ENCODE results near the gene CHRNB4. TPM values are rescaled to one million over a fixed set of nuclear protein-coding genes. Genes with fewer than 3 reads are reported as not detected.

Gene CHRNB4
- total RNA-seq, 1 experiment from 2014 or later: 1.3 TPM

DNA sequence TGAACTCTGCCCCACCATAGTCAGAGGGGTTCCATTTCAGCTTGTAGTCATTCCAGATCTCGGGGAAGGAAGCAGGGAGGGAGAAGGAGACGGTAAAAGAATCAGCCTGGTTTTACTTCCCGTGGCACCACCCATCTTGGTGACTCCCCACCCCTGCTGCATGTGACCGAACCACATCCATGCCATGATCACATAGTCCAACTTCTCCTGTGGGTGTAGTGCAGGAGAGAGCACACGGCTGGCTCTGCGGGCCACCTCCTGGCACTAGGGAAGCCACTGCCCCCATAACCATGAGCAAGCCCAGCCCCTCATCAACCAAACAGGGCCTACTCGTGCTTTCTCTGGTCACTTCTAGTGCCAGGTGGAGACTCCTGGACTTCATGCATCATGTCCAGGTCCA, 23.9 kb downstream of the CHRNB4 start:
- intact Hi-C loops (cut with micrococcal nuclease; ENCODE audit: unreplicated experiment): no loop called here
- BruUV-seq (replicated peaks): no TSS peak
- DNase-seq: no peak
- H3K4me1 ChIP-seq: no peaks in the 10 kb centered on the region
- CTCF ChIA-PET: no interaction called here
- no peaks in the 10 kb centered on the region for H3K36me3 ChIP-seq (ENCODE audit: control insufficient read depth, insufficient read depth, low read length)
- Mint-ChIP-seq H3K36me3 (ENCODE audit: insufficient read depth, unreplicated experiment) (no peaks in the 10 kb centered on the region), H3K27ac (ENCODE audit: unreplicated experiment) (no peak overlapping the region), H3K27me3 (ENCODE audit: insufficient read depth, unreplicated experiment) (peaks cover 4% of the 10 kb centered on the region), H3K9me3 (ENCODE audit: unreplicated experiment) (no peaks in the 10 kb centered on the region), H3K4me3 (ENCODE audit: unreplicated experiment) (no peak overlapping the region), H3K4me1 (ENCODE audit: low read depth, unreplicated experiment) (no peaks in the 10 kb centered on the region)
- TF ChIP-seq, protein P1, sequence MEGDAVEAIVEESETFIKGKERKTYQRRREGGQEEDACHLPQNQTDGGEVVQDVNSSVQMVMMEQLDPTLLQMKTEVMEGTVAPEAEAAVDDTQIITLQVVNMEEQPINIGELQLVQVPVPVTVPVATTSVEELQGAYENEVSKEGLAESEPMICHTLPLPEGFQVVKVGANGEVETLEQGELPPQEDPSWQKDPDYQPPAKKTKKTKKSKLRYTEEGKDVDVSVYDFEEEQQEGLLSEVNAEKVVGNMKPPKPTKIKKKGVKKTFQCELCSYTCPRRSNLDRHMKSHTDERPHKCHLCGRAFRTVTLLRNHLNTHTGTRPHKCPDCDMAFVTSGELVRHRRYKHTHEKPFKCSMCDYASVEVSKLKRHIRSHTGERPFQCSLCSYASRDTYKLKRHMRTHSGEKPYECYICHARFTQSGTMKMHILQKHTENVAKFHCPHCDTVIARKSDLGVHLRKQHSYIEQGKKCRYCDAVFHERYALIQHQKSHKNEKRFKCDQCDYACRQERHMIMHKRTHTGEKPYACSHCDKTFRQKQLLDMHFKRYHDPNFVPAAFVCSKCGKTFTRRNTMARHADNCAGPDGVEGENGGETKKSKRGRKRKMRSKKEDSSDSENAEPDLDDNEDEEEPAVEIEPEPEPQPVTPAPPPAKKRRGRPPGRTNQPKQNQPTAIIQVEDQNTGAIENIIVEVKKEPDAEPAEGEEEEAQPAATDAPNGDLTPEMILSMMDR (IDR thresholded peaks at IDR 0.05; ENCODE audit: insufficient read depth in 1 of 2, low read depth in 1 of 2, low read length in 1 of 2, severe bottlenecking in 1 of 2, unreplicated experiment in 1 of 2): no peak
- H3K27me3 ChIP-seq (replicated peaks; ENCODE audit: control insufficient read depth, insufficient read depth, low read length): no peaks in the 10 kb centered on the region
- no peak overlapping the region for H3K4me3 ChIP-seq (ENCODE audit: low read depth, low read length)
- H3K9me3 ChIP-seq: no peaks in the 10 kb centered on the region
- POLR2A ChIA-PET: no interaction called here

DNA sequence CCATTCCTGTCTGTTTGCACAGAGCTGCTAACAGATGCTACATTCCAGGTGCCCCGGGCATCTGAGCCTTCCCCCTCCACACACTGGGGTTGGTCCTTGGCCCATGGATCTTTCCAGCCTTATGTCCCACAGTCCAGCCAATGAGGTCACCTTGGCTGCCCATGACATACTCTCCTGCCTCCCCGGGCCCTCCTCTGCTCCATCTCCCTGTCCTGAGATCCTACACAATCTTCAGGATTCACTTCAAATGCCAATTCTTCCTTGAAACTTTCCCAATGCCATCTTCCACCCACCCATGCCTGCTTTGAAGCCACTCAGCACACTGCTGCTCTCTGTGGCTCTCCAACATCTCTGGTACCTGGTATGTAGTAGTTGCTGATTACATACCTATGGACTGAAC, 24.5 kb downstream of the CHRNB4 start:
- Mint-ChIP-seq H3K4me1 (ENCODE audit: low read depth, unreplicated experiment) (no peaks in the 10 kb centered on the region), H3K4me3 (ENCODE audit: unreplicated experiment) (no peak overlapping the region), H3K36me3 (ENCODE audit: insufficient read depth, unreplicated experiment) (no peaks in the 10 kb centered on the region), H3K27ac (ENCODE audit: unreplicated experiment) (no peak overlapping the region), H3K27me3 (ENCODE audit: insufficient read depth, unreplicated experiment) (peaks cover 1% of the 10 kb centered on the region), H3K9me3 (ENCODE audit: unreplicated experiment) (no peaks in the 10 kb centered on the region)
- POLR2A ChIA-PET: no interaction called here
- TF ChIP-seq, protein P1 (IDR thresholded peaks at IDR 0.05; ENCODE audit: insufficient read depth in 1 of 2, low read depth in 1 of 2, low read length in 1 of 2, severe bottlenecking in 1 of 2, unreplicated experiment in 1 of 2): no peak
- intact Hi-C loops (cut with micrococcal nuclease; ENCODE audit: unreplicated experiment): no loop called here
- Histone ChIP-seq H3K9me3 (no peaks in the 10 kb centered on the region), H3K4me1 (no peaks in the 10 kb centered on the region), H3K36me3 (ENCODE audit: control insufficient read depth, insufficient read depth, low read length) (no peaks in the 10 kb centered on the region), H3K4me3 (ENCODE audit: low read depth, low read length) (no peak overlapping the region), H3K27me3 (replicated peaks; ENCODE audit: control insufficient read depth, insufficient read depth, low read length) (no peaks in the 10 kb centered on the region)
- BruUV-seq (replicated peaks): no TSS peak
- CTCF ChIA-PET: interaction anchor here (0.8 to 0.9 kb wide), 2 partner anchors 51 to 382 kb away, joined by 3 to 5 read pairs; partner anchors contain the start of genes ACSBG1 and CHRNA5
- DNase-seq: no peak

DNA sequence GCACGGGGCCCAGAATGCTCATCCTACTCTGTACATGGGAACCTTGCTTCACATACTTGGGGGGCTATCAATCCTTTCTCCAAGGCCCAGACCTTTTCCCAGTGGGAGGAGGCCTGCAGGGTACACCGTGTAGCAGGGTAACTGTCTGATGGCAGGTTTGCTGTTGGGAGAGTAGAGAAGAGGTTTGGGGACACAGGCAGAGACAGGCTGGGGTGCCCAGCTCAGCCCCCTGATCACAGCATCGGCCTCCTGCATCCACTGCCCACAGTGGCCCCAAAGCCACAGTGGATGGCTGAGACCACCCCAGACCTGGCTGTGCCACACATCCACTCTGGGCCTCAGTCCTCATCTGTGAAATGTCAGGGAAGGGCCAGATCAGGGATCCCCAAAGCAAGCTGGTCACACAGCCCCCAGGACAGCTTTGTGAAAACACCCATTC, 25.8 kb downstream of the CHRNB4 start:
- no peaks in the 10 kb centered on the region for H3K9me3 ChIP-seq
- TF ChIP-seq, protein P1 (IDR thresholded peaks at IDR 0.05; ENCODE audit: insufficient read depth in 1 of 2, low read depth in 1 of 2, low read length in 1 of 2, severe bottlenecking in 1 of 2, unreplicated experiment in 1 of 2): no peak
- Mint-ChIP-seq H3K27ac (ENCODE audit: unreplicated experiment) (no peak overlapping the region), H3K27me3 (ENCODE audit: insufficient read depth, unreplicated experiment) (no peaks in the 10 kb centered on the region), H3K9me3 (ENCODE audit: unreplicated experiment) (no peaks in the 10 kb centered on the region), H3K36me3 (ENCODE audit: insufficient read depth, unreplicated experiment) (no peaks in the 10 kb centered on the region), H3K4me1 (ENCODE audit: low read depth, unreplicated experiment) (no peaks in the 10 kb centered on the region), H3K4me3 (ENCODE audit: unreplicated experiment) (no peak overlapping the region)
- CTCF ChIA-PET: interaction anchor here (0.9 kb wide), 1 partner anchor 381 kb away, joined by 3 read pairs; the partner anchor contains the start of gene ACSBG1
- no TSS peak for BruUV-seq (replicated peaks)
- intact Hi-C loops (cut with micrococcal nuclease; ENCODE audit: unreplicated experiment): no loop called here
- H3K4me1 ChIP-seq: no peaks in the 10 kb centered on the region
- no peak for DNase-seq
- POLR2A ChIA-PET: no interaction called here
- no peaks in the 10 kb centered on the region for H3K36me3 ChIP-seq (ENCODE audit: control insufficient read depth, insufficient read depth, low read length)
- H3K4me3 ChIP-seq (ENCODE audit: low read depth, low read length): no peak overlapping the region
- H3K27me3 ChIP-seq (replicated peaks; ENCODE audit: control insufficient read depth, insufficient read depth, low read length): no peaks in the 10 kb centered on the region
